HG02798 (cell line): ENCODE measurements around the gene DNAH10.

Source experiments
- ATAC-seq: cut with Tn5 transposase; IDR thresholded peaks from one replicate; pipeline ENCODE4 v1.9.1; 2021; ENCODE audit warnings: mild to moderate bottlenecking; ENCODE audit not compliant: unreplicated experiment, poor library complexity

The DNAH10 gene

DNA sequence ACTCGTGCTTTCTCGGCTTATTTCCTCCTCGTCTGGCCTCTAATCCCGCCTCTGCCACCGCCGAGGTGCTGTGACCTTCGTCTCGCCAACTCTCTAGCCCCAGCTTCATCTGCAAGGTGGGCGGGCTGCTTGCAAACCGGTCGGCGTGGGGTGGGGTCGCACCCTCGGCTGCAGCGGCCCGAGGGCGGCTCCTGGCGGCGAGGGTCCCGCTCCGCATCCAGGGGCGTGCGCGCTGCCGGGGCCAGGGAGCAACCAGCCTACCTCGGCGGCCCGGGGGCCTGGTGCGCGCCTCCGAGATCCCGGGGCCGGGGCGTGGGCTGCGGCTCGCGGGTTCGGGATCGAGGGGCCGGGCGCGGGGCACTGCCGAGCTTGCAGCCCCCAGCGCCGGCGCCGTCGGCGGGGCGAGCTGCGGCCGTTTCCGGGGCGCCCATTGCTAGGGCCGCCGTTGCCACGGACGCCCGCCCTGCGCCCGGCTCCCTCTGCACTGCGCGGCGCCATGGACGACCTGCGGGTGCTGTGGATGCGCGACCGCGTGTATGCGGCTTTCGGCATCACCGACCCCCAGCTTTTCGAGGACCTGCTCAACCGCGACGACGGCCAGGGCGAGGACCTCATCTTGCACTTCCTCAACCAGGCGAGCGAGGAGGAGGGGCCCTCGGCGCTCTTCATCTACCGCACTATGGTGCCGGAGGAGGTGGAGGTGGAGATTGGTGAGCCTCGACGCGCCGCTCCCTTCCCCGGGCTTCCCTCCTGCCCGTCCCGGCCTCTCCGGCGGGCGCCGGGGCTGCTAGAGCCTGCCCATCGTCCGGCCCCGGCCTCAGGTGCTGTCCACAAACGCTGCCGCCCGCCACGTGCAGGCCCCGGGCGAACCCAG, at the start of gene DNAH10:
Gene DNAH10, plus strand, starts transcription at position 461 of the 874 bp plus-strand sequence. Its CDS starts 36 bp downstream, at position 497.
- peak; percentile 70 for ATAC-seq

GRCh38 chr12:123712780-123713319, 49.3 kb upstream of the DNAH10 start:
- no peak for ATAC-seq

DNA sequence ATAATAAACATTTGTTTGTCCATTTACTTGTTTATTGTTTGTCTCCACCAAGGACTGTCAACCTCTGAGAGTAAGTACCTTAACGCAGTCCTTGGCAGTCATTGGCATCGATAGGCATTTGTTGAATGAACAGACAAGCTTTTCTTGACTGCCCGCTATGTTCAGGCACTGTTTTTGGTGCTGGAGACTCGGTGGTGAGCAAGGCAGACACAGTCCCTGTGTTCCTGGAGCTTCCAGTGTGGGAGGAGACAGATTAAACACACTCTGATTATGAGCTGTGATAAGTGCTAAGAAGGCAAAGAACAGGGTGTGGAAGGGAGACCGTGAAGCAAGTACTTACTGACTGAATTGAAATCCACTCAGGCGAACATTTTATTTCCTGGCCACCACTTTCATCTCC, 48.7 kb upstream of the DNAH10 start:
- no peak for ATAC-seq

DNA sequence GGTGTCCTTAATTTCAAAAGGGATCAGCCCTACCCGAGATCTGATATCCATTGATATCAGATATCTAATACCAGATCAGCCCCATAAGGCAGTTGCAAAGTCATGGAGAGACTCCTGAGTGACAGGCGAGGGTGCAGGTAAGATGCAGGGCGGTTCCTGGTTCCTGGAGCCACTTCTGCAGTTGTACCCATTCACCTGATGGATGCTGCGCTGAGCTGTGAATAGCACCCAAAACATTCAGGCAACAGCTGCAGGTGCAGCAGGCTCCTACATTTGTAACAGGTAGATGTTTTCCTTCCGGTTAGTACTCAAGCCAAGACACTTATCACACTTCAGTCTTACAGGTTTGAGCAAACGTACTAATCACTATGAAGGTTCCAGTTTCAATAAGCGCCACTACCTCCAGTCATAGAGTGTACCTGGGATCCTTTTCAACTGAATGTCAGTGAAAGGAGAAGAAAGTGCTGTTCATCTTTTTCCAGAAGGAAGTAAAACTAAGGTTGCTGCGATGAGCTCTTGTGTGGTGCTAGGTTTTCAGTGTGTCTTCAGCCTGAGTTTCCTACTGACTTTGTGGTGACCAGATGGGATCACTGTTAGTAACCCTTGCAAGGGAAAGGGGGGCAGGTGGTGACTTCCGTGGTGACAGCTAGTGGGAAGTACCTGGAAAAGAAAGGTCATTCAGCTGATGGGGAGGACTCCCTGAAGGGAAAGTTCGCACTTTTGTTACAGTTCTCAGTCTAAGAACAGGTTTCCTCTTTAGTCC, 48.1 kb upstream of the DNAH10 start:
- ATAC-seq = no peak

GRCh38 chr12:123715195-123715594, 46.9 kb upstream of the DNAH10 start:
- ATAC-seq = no peak

DNA sequence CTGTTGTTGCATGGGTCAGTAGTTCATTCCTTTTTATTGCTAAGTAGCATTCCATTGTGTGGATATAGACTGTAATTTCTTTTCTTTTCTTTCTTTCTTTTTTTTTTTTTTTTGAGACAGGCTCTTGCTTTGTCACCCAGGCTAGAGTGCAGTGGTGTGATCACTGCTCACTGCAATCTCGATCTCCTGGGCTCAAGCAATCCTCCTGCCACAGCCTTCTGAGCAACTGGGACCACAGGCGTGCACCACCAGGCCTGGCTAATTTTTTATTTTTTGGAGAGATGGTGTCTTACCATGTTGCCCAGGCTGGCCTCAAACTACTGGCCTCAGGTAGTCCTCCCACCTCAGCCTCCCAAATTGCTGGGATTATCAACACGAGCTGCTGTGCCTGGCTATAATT, 44.8 kb upstream of the DNAH10 start:
- no peak for ATAC-seq

DNA sequence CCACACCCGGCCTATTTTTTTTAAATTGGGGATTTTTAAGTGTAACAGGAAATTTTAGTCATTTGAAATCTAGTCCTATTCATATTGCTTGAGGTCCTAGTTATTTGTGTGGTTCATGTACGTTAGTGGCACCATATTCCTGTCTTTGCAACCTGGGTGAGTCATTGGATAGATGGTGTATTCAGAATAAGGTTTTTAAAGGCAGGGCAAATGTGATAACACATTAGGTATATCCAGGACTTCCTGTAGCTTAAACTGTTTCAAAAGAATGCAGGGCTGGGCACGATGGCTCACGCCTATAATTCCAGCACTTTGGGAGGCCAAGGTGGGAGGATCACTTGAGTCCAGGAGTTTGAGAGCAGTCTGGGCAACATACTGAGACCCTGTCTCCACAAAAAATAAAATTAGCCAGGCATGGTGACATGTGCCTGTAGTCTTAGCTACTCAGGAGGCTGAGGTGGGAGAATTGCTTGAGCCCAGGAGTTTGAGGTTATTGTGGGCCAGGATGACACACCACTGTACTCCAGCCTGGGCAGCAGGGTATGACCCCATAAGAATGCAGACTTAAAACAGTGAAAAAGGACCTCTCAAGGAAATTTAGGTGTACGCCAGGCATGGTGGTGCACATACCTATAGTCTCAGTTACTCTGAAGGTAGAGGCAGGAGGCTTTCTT, 41.8 kb upstream of the DNAH10 start:
- no peak for ATAC-seq

- ATAC-seq = no peak
These were observed 40.9 kb upstream of the DNAH10 start for GRCh38 chr12:123721245-123721644.

- no peak for ATAC-seq
These were observed 39.1 kb upstream of the DNAH10 start for GRCh38 chr12:123723011-123723410.

GRCh38 chr12:123723765-123724164, 38.3 kb upstream of the DNAH10 start:
- no peak for ATAC-seq

GRCh38 chr12:123726244-123726643, 35.9 kb upstream of the DNAH10 start:
- ATAC-seq = no peak

DNA sequence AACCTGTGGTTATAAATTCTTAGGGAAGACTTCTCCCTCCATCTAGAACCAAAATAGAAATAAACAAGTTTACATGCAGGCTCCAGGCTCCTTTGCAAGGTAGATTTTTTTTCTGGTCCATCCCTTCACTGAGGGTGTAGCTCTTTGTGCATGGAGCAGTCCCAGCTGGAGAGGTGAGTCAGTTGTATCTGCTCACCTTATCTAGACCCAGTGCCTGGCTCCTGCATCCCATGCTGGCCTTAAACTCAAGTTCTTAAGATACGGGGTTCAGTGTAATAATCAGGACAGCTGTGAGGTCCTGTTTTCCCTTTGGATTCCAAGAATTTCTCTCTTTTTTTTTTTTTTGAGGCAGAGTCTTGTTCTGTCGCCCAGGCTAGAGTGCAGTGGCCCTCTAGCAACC, 35.1 kb upstream of the DNAH10 start:
- ATAC-seq = no peak

DNA sequence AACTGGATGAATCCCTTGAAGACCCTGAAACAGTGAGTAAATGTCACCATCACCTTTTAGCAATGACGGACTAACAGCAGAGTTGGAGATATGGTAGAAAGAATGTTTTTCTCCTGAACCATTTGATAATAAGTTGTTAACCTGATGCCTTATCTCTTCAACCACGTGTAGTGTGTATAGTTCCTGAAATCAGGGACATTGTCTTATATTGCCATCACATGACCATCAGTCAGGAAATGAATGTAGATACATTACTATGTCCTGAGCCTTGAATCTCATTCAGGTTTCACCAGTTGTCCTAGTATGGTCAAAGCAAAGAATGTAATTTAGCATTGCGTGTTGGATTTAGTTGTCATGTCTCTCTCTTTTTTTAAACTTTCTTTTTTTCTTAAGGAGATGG, 34.2 kb upstream of the DNAH10 start:
- ATAC-seq = no peak

DNA sequence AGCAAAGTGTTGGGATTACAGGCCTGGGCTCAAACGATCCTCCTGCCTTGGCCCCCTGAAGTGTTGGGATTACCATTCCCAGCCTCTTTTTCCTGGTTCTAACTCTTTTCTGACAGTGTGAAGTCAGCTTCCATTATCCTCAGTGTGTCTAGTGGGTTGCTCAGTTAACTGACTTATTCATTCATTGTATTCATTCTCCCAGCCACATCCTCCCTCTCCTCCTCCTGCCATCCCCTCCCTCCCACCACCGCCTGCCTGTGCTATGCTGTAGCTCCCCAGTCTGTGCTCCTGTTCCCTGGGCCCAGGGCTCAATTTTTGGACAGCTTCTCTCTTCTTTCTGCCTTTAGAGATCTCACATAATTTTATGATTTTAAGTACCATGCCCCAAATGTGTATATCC, 30.5 kb upstream of the DNAH10 start:
- ATAC-seq = no peak

DNA sequence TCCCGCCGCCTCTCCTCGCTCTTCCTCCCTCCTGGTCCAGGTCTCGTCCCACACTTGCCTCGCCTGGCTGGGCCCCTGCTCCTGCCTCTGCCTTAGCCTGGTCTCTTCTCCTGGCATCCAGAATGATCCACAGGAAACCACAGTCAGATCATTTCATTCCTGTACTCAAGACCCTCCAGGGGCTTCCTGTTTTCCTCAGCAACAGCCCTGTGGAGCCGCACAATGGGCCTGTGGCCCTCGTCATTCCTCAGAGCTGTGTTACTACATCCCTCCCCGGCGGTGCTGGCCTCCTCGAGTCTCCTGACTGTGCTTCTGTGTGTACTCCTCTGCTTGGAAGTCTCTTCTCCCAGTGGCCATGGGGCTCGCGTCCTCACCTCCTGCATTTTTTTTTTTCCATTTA, 29.9 kb upstream of the DNAH10 start:
- ATAC-seq = no peak

DNA sequence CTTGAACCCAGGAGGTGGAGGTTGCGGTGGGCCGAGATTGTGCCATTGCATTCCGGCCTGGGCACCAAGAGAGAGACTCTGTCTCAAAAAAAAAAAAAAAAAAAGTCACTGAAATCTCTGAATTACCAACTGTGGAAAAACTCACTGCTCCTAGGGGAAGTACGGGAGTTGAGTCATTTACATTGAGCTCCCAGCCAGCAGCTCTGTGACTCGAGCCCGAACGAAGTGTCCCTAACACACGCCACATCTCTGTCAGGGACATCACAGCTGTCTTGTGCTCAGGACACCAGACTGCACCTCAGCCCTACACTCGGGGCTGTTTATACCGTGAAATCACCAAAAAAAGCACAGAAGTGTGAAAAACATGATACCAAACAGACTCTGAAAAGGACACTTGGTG, 28.9 kb upstream of the DNAH10 start:
- no peak for ATAC-seq

GRCh38 chr12:123734268-123734667, 27.8 kb upstream of the DNAH10 start:
- no peak for ATAC-seq

GRCh38 chr12:123741937-123742572, 20.0 kb upstream of the DNAH10 start:
- no peak for ATAC-seq

GRCh38 chr12:123743002-123743401, 19.1 kb upstream of the DNAH10 start:
- ATAC-seq = no peak

- ATAC-seq = no peak
These were observed 17.3 kb upstream of the DNAH10 start for GRCh38 chr12:123744836-123745235.
